K562 (cell line): ENCODE data around the gene TBL1X. TPM values are rescaled to one million over a fixed set of nuclear protein-coding genes. Genes with fewer than 3 reads are reported as not detected.

Source experiments
- ATAC-seq: fragments of 200-7000 bp; cut with Tn5 transposase; 3 replicates; pipeline ENCODE4 v1.9.1; 2020; ENCODE audit warnings: moderate library complexity
- BruUV-seq: library from RNA; stranded (reverse); fragments of 400-500 nt; replicated peaks from 2 replicates; lab custom pipeline; 2021; lab: Mats Ljungman, UMichigan
- CTCF ChIA-PET: fragments of 300-600 bp; formaldehyde crosslinking; extraction: SDS; loops from one replicate; lab custom pipeline; 2021; ENCODE audit warnings: low intra/inter-chr PET ratio; lab: Yijun Ruan, JAX
- POLR2A ChIA-PET: fragments of 300-600, 350-650 bp; sonication (Branson Sonifier 250); formaldehyde crosslinking; extraction: SDS; loops from one replicate; lab custom pipeline; 2021; ENCODE audit warnings: antibody characterized with exemption, inconsistent platforms; lab: Yijun Ruan, JAX
- DNase-seq, 4 experiments: peaks; one replicate each; pipeline versions ENCODE4 v3.0.0 to v3.0.0-alpha.2; 2011 to 2018; ENCODE audit warnings: low spot score in 3 of 4, mixed read lengths in 3 of 4; ENCODE audit errors: extremely low read depth in 1 of 4
- FAIRE-seq: peaks from 2 replicates; lab custom pipeline; 2011; peaks lifted over from hg19 to GRCh38; lab: Jason Lieb, UNC
- H2AFZ ChIP-seq: 2 replicates; pipeline ENCODE4 v1.6.0; 2011; ENCODE audit warnings: low read depth, low read length, control low read depth, inconsistent platforms
- H3K27ac ChIP-seq: fragments of 200-600 bp; 3 replicates; pipeline ENCODE4 v1.8.0; 2011; ENCODE audit warnings: low read depth, mild to moderate bottlenecking, control low read depth, inconsistent platforms, low read length, moderate library complexity, mixed read lengths; ENCODE audit errors: extremely low read depth
- H3K27me3 ChIP-seq, 2 experiments: fragments of 300-600 bp in 1 of 2; 2 replicates in 1 of 2; 3 replicates in 1 of 2; pipeline versions ENCODE4 v1.6.0 to v1.8.0; 2011; ENCODE audit warnings: inconsistent platforms in 2 of 2, low read length in 2 of 2, mild to moderate bottlenecking in 1 of 2, mixed read lengths in 1 of 2, moderate library complexity in 1 of 2; ENCODE audit not compliant: control insufficient read depth in 2 of 2, insufficient read depth in 2 of 2
- H3K36me3 ChIP-seq: fragments of 300-600 bp; 3 replicates; pipeline ENCODE4 v1.8.0; 2011; ENCODE audit warnings: mild to moderate bottlenecking, low read length, inconsistent platforms; ENCODE audit not compliant: control insufficient read depth, insufficient read depth
- H3K4me1 ChIP-seq, 2 experiments: fragments of 200-600 bp in 1 of 2; replicated peaks in 1 of 2; 2 replicates in 1 of 2; 3 replicates in 1 of 2; pipeline versions ENCODE4 v1.5.1 to v1.8.0; 2011; ENCODE audit warnings: inconsistent platforms in 2 of 2, low read length in 2 of 2, mild to moderate bottlenecking in 1 of 2, mixed read lengths in 1 of 2, moderate library complexity in 1 of 2; ENCODE audit not compliant: control insufficient read depth in 2 of 2, insufficient read depth in 2 of 2
- H3K4me2 ChIP-seq: 2 replicates; pipeline ENCODE4 v1.6.1; 2011; ENCODE audit warnings: low read length, control low read depth, inconsistent platforms, mixed read lengths; ENCODE audit not compliant: insufficient read depth
- H3K4me3 ChIP-seq: fragments of 200-600 bp; sonication (generic), shearing (Covaris generic); 2 replicates; pipeline ENCODE4 v1.5.1; 2016; ENCODE audit warnings: control low read depth, inconsistent platforms
- H3K79me2 ChIP-seq: fragments of 200-600 bp; 3 replicates; pipeline ENCODE4 v1.8.0; 2011; ENCODE audit warnings: low read length, inconsistent platforms; ENCODE audit not compliant: control insufficient read depth, insufficient read depth
- H3K9ac ChIP-seq, 2 experiments: 2 replicates each; pipeline versions ENCODE4 v1.6.0 to v1.6.1; 2011; ENCODE audit warnings: low read depth in 2 of 2, low read length in 2 of 2, control low read depth in 1 of 2, inconsistent platforms in 1 of 2, mild to moderate bottlenecking in 1 of 2, mixed read lengths in 1 of 2; ENCODE audit not compliant: insufficient read depth in 1 of 2
- H3K9me1 ChIP-seq: one replicate; pipeline ENCODE4 v1.6.0; 2011; ENCODE audit warnings: inconsistent platforms, mild to moderate bottlenecking, low read length, moderate library complexity; ENCODE audit not compliant: control insufficient read depth, insufficient read depth
- H3K9me3 ChIP-seq: replicated peaks from 2 replicates; pipeline ENCODE4 v1.5.1; 2011; ENCODE audit warnings: low read depth, low read length, inconsistent platforms; ENCODE audit not compliant: control insufficient read depth, insufficient read depth
- H4K20me1 ChIP-seq: replicated peaks from 2 replicates; pipeline ENCODE4 v1.6.1; 2011; ENCODE audit warnings: low read length, inconsistent platforms, mixed read lengths; ENCODE audit not compliant: control insufficient read depth, insufficient read depth
- CXXC5 ChIP-seq: fragments of 250-450 bp; sonication (Bioruptor Pico); IDR thresholded peaks from 2 replicates; pipeline ENCODE4 v1.8.0; 2022; ENCODE audit warnings: inconsistent platforms, mild to moderate bottlenecking, moderate library complexity
- EWSR1 ChIP-seq: fragments of 450-650 bp; IDR thresholded peaks from 2 replicates; pipeline ENCODE4 v1.6.1; 2018; ENCODE audit warnings: borderline replicate concordance, mild to moderate bottlenecking, low read depth, moderate library complexity; ENCODE audit not compliant: partially characterized antibody
- GMEB1 ChIP-seq: fragments of 250-450 bp; sonication (Bioruptor Pico); IDR thresholded peaks from 2 replicates; pipeline ENCODE4 v1.4.0; 2020; ENCODE audit warnings: mild to moderate bottlenecking
- KLF10 ChIP-seq: fragments of 250-450 bp; sonication (Bioruptor Pico); IDR thresholded peaks from 2 replicates; pipeline ENCODE4 v1.6.1; 2021; ENCODE audit warnings: matching md5 sums
- PHF8 ChIP-seq: fragments of 200-600 bp; sonication (generic); IDR thresholded peaks from 2 replicates; pipeline ENCODE4 v1.6.1; 2012; ENCODE audit warnings: mixed run types, mild to moderate bottlenecking, inconsistent platforms, low read length, moderate library complexity, borderline replicate concordance
- POLR2G ChIP-seq: fragments of 200-400 bp; formaldehyde crosslinking; IDR thresholded peaks from 2 replicates; pipeline ENCODE4 v1.6.1; 2017; ENCODE audit warnings: low read depth, mild to moderate bottlenecking, antibody characterized with exemption, low read length, moderate library complexity
- POU5F1 ChIP-seq: fragments of 150-350 bp; IDR thresholded peaks from 2 replicates; pipeline ENCODE4 v1.6.1; 2014; ENCODE audit warnings: borderline replicate concordance, low read length, low read depth, mild to moderate bottlenecking; ENCODE audit not compliant: partially characterized antibody
- RBFOX2 ChIP-seq: fragments of 200-400 bp; formaldehyde crosslinking; IDR thresholded peaks from 2 replicates; pipeline ENCODE4 v1.6.1; 2017; ENCODE audit warnings: low read depth, mild to moderate bottlenecking, low read length, moderate library complexity
- ZMIZ1 ChIP-seq, 2 experiments: fragments of 150-350 bp in 1 of 2; IDR thresholded peaks; 2 replicates each; pipeline ENCODE4 v1.6.1; 2012 to 2016; ENCODE audit warnings: low read depth in 2 of 2, low read length in 2 of 2, mild to moderate bottlenecking in 1 of 2, moderate library complexity in 1 of 2
- ZNF398 ChIP-seq: fragments of 250-450 bp; sonication (Bioruptor Pico); IDR thresholded peaks from 2 replicates; pipeline ENCODE4 v1.8.0; 2021; ENCODE audit warnings: moderate library complexity, mild to moderate bottlenecking, inconsistent platforms
- ZNF77 ChIP-seq: fragments of 250-450 bp; sonication (Bioruptor Pico); IDR thresholded peaks from 2 replicates; pipeline ENCODE4 v1.5.0; 2020
- WGBS: fragments of 100-300 bp; shearing (Covaris generic); methylation state at CpG from one replicate; pipeline ENCODE4 v1.1.6; 2016; ENCODE audit warnings: low coverage, mixed read lengths; ENCODE audit not compliant: insufficient coverage; ENCODE audit errors: missing lambda C conversion rate; 5-methylcytosine and 5-hydroxymethylcytosine counted together
- in situ Hi-C: fragments of 300-500 bp; cut with MboI; formaldehyde crosslinking; loops from 4 replicates; pipeline ENCODE4 v1.15.0; 2018; ENCODE audit warnings: inconsistent platforms, mixed read lengths
- intact Hi-C: fragments of 100-400 bp; cut with micrococcal nuclease; formaldehyde crosslinking; loops from 2 replicates; pipeline ENCODE4 v1.14.2; 2022
- polyA plus RNA-seq, 8 experiments: library from polyadenylated mRNA; depleted of rRNA in 4 of 8; stranded (reverse) in 5 of 8; unstranded in 3 of 8; fragments of >200 nt; fragmentation: Nextera tagmentation in 2 of 8; fragmentation: Illumina TruSeq in 1 of 8; extraction: Ambion mirVana in 2 of 8; extraction: Trizol in 1 of 8; gene quantifications; 2 replicates each; pipeline versions ENCODE4 v1.2.1 to v1.2.3, GENCODE V29; 2011 to 2014; ENCODE audit warnings: inconsistent platforms in 1 of 8, missing spikeins in 1 of 8
- total RNA-seq, 7 experiments: library from RNA; depleted of rRNA in 6 of 7; stranded (reverse); fragments of >200 nt in 6 of 7; fragmentation: Illumina TruSeq in 2 of 7; extraction: Trizol in 2 of 7; gene quantifications; 2 replicates each; pipeline versions ENCODE4 v1.2.1 to v1.2.3, GENCODE V29; 2011 to 2021; ENCODE audit warnings: low replicate concordance in 1 of 7
- TF ChIP-seq, protein P1 (sequence below): fragments of 450-650 bp; IDR thresholded peaks from 2 replicates; pipeline ENCODE4 v1.6.1; 2016; ENCODE audit warnings: low read depth, mild to moderate bottlenecking, moderate library complexity
- TF ChIP-seq, protein P2 (sequence below): sonication (generic); formaldehyde crosslinking; IDR thresholded peaks from 2 replicates; pipeline ENCODE4 v1.8.1; 2022; ENCODE audit warnings: missing genetic modification reagents

The TBL1X gene
- total and polyA plus RNA-seq, 9 of the 15 experiments (the other 6 are each of a cell fraction or from before 2014, with no cell fraction given), result 6.0 to 49.6 (median 19.7) TPM

DNA sequence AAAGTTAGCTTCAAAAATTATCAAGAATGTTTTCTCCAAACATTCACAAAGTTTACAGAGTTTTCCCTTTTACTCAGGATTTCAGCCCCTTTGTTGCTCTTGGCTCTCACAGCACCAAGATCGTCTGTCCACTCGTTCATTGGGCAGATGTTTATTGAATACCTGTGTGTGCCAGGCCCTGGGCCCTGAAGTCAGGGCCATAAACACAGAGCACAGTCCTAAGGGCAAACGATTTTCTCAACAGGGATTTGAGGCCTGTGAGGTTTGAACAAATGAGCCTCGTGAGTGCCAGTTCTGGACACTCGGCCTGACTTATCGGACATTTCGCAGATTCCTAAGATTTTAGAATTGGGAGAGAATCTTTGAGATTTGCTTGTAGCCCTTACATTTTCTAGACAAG, 142.1 kb downstream of the TBL1X start:
- Histone ChIP-seq H3K4me1 (no peaks in the 10 kb centered on the region; a peak in 1 of 5 replicates), H3K9me3 (no peaks in the 10 kb centered on the region), H2AFZ (no peak overlapping the region), H3K27ac (no peak overlapping the region), H3K79me2 (peaks cover 2% of the 10 kb centered on the region; the same call in 2 of the 3 replicates), H3K9ac (no peak overlapping the region), H3K4me3 (no peak overlapping the region), H3K4me2 (no peak overlapping the region), H4K20me1 (0 out of 2 replicates have a peak, but pooled peaks cover 4% of the 10 kb centered on the region), H3K9me1 (no peaks in the 10 kb centered on the region), H3K27me3 (no peaks in the 10 kb centered on the region), H3K36me3 (no peaks in the 10 kb centered on the region)
- FAIRE-seq (no peak), DNase-seq (no peak), ATAC-seq (no peak)
- in situ Hi-C loops (no loop called here), intact Hi-C loops (no loop called here)
- POLR2A ChIA-PET, result no interaction called here
- BruUV-seq, result no TSS peak
- WGBS, result 81% methylated on average over 7 of the region's 7 CpGs
- CTCF ChIA-PET, result no interaction called here
- TF ChIP-seq ZMIZ1 (IDR thresholded peaks at IDR 0.05; ENCODE audit: low read depth in 2 of 2, low read length in 2 of 2) (no peak), CXXC5 (no peak), RBFOX2 (no peak), ZNF77 (CRISPR knock-in tag) (no peak), ZNF398 (CRISPR knock-in tag) (no peak), EWSR1 (no peak), KLF10 (CRISPR knock-in tag) (no peak), GMEB1 (CRISPR knock-in tag) (no peak), PHF8 (no peak), POU5F1 (no peak), POLR2G (no peak)
- TF ChIP-seq, protein P1, sequence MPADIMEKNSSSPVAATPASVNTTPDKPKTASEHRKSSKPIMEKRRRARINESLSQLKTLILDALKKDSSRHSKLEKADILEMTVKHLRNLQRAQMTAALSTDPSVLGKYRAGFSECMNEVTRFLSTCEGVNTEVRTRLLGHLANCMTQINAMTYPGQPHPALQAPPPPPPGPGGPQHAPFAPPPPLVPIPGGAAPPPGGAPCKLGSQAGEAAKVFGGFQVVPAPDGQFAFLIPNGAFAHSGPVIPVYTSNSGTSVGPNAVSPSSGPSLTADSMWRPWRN, result no peak
- TF ChIP-seq, protein P2, sequence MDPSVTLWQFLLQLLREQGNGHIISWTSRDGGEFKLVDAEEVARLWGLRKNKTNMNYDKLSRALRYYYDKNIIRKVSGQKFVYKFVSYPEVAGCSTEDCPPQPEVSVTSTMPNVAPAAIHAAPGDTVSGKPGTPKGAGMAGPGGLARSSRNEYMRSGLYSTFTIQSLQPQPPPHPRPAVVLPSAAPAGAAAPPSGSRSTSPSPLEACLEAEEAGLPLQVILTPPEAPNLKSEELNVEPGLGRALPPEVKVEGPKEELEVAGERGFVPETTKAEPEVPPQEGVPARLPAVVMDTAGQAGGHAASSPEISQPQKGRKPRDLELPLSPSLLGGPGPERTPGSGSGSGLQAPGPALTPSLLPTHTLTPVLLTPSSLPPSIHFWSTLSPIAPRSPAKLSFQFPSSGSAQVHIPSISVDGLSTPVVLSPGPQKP (CRISPR knock-in tag), result no peak
